Esophagus muscularis mucosa (tissue), 4 donors: ENCODE measurements around the gene ANKS1B. TPM values are rescaled to one million over a fixed set of nuclear protein-coding genes. Genes with fewer than 3 reads are reported as not detected.

Experiments used
- DNase-seq: peaks from one replicate; pipeline ENCODE4 v3.0.0-alpha.2; 2017; ENCODE audit errors: extremely low spot score
- H3K27ac ChIP-seq, 4 donors: fragments of 200-600 bp; sonication (generic); replicated peaks in 1 of 4; 1 replicate in 3 of 4; 2 replicates in 1 of 4; pipeline ENCODE4 v1.5.1; 2016 to 2019; ENCODE audit warnings: mild to moderate bottlenecking in 1 of 4
- H3K27me3 ChIP-seq, 4 donors: fragments of 200-600 bp; sonication (generic); one replicate each; pipeline versions ENCODE4 v1.5.1 to v1.6.0; 2016 to 2019
- H3K36me3 ChIP-seq, 4 donors: fragments of 200-600 bp; sonication (generic); one replicate each; pipeline ENCODE4 v1.5.1; 2016 to 2019
- H3K4me1 ChIP-seq, 4 donors: fragments of 200-600 bp; sonication (generic); one replicate each; pipeline ENCODE4 v1.5.1; 2016 to 2019
- H3K4me3 ChIP-seq, 4 donors: fragments of 200-600 bp; sonication (generic); 1 replicate in 2 of 4; 2 replicates in 2 of 4; pipeline ENCODE4 v1.5.1; 2016 to 2019; ENCODE audit warnings: mild to moderate bottlenecking in 4 of 4, moderate library complexity in 1 of 4
- H3K9me3 ChIP-seq, 4 donors: fragments of 200-600 bp; sonication (generic); 1 replicate in 3 of 4; 2 replicates in 1 of 4; pipeline ENCODE4 v1.5.1; 2016 to 2019
- CTCF ChIP-seq, 3 experiments: fragments of 200-600 bp in 2 of 3; fragments of 450-650 bp in 1 of 3; sonication (generic) in 2 of 3; IDR thresholded peaks; one replicate each; pipeline ENCODE4 v1.5.1; 2017 to 2019; ENCODE audit warnings: antibody characterized with exemption in 3 of 3, mild to moderate bottlenecking in 2 of 3, moderate library complexity in 1 of 3
- EP300 ChIP-seq: sonication (generic); formaldehyde crosslinking; IDR thresholded peaks from one replicate; pipeline ENCODE4 v1.6.1; 2017; ENCODE audit warnings: antibody characterized with exemption
- POLR2A ChIP-seq: fragments of 450-650 bp; IDR thresholded peaks from one replicate; pipeline ENCODE4 v1.6.1; 2017; ENCODE audit warnings: antibody characterized with exemption, moderate library complexity, mild to moderate bottlenecking, low read depth
- POLR2AphosphoS5 ChIP-seq, 2 donors: sonication (generic); formaldehyde crosslinking; IDR thresholded peaks; one replicate each; pipeline ENCODE4 v1.6.1; 2017; ENCODE audit warnings: antibody characterized with exemption in 2 of 2
- WGBS: methylation state at CpG from one replicate; pipeline ENCODE4 v1.1.5; 2018; 5-methylcytosine and 5-hydroxymethylcytosine counted together
- intact Hi-C: fragments of 100-400 bp; cut with DNase I; formaldehyde crosslinking; loops from one replicate; pipeline ENCODE4 v1.15.1; 2023
- total RNA-seq, 4 donors: library from RNA; depleted of rRNA; stranded (reverse); fragments of >200 nt; gene quantifications; one replicate each; pipeline versions ENCODE4 v1.1.0 to v1.2.1, GENCODE V29; 2016

ANKS1B gene
- total RNA-seq, 4 donors from 2014 or later: 20.4 to 28.7 (median 21.6) TPM

DNA sequence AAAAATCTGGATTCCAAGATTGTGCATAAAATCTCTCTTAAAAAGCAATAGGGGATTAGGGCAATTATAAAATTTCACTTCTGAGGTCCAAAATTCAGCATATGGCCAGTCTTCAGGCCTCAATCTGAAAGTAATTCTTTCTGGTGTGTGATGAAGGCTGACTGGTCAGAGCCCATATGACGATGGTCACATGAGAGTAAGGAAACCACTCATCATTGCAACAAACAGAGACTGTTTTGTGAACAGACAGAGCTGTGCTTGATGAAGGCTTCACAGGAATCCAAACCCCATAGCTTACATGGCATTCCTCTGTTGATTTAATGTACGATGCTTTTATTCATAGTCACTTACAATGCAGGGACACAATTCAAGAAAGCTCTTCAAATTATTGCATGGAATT lies 1101.5 kb downstream of the ANKS1B start:
- no peak for DNase-seq
- TF ChIP-seq POLR2AphosphoS5 (IDR thresholded peaks at IDR 0.05): no peak
- TF ChIP-seq EP300: no peak
- no peak for TF ChIP-seq POLR2A
- no peak for TF ChIP-seq CTCF (IDR thresholded peaks at IDR 0.05)
- H3K4me1 ChIP-seq: no peaks in the 10 kb centered on the region
- no peaks in the 10 kb centered on the region for H3K36me3 ChIP-seq
- intact Hi-C loops: no loop called here
- no peak overlapping the region for H3K27ac ChIP-seq
- no peaks in the 10 kb centered on the region for H3K27me3 ChIP-seq
- no peaks in the 10 kb centered on the region for H3K9me3 ChIP-seq
- no peak overlapping the region for H3K4me3 ChIP-seq
- 63% methylated on average over 2 of the region's 2 CpGs for WGBS

DNA sequence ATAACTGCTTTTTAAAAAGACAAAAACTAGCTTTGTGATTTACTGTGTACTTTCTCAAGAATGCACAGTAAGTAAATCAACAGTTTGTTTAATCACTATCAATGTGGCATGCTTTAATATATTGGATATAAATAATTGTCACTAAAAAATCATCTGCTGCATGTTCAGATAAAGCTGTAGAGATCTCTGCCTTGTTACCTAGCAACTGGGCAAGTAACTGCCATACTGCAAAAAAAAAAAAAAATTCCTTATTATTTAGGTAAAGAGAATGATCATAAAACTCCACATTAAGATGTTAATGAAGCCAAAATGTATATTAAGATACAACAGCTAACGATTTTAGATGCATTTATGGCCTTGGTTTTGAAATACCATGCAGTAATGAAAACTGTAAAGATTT lies 1102.2 kb downstream of the ANKS1B start:
- WGBS: 89% methylated on average over 1 of the region's 1 CpG

DNA sequence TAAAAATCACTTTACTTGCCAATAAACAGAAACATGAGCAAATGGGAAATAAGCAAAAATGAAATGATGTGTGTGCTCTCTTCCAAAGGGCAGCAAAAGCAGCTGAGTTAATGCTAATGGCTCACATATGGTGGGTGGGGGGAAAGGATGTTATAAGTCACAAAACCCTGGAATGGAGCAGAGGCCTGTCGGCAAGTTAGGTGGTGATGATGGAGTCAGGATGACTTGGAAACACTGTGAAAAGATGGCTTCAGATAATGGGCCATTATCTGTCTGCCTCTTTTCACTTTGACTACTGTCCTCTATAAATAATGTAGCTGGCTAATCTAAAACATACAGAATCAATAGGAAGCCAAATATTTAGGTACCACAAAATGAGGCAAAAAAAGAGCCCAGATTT lies 1111.0 kb downstream of the ANKS1B start:
- no peaks in the 10 kb centered on the region for H3K27me3 ChIP-seq
- intact Hi-C loops: no loop called here
- H3K36me3 ChIP-seq: no peaks in the 10 kb centered on the region
- no peak for DNase-seq
- no peaks in the 10 kb centered on the region for H3K4me1 ChIP-seq
- 59% methylated on average over 1 of the region's 1 CpG for WGBS
- TF ChIP-seq POLR2AphosphoS5 (IDR thresholded peaks at IDR 0.05) (no peak), CTCF (IDR thresholded peaks at IDR 0.05) (no peak), EP300 (no peak), POLR2A (no peak)
- no peak overlapping the region for H3K27ac ChIP-seq
- no peaks in the 10 kb centered on the region for H3K9me3 ChIP-seq
- no peak overlapping the region for H3K4me3 ChIP-seq

More for the DNA sequence above, 1102.2 kb downstream of the ANKS1B start:
- no peak for DNase-seq
- Histone ChIP-seq H3K27ac (no peak overlapping the region), H3K27me3 (no peaks in the 10 kb centered on the region), H3K4me3 (no peak overlapping the region), H3K4me1 (no peaks in the 10 kb centered on the region), H3K9me3 (no peaks in the 10 kb centered on the region), H3K36me3 (no peaks in the 10 kb centered on the region)
- intact Hi-C loops: no loop called here
- TF ChIP-seq POLR2A (no peak), POLR2AphosphoS5 (IDR thresholded peaks at IDR 0.05) (no peak), EP300 (no peak), CTCF (IDR thresholded peaks at IDR 0.05) (no peak)

GRCh38 chr12:98870504-98870903 lies 1114.2 kb downstream of the ANKS1B start:
- Histone ChIP-seq H3K27me3 (no peaks in the 10 kb centered on the region), H3K9me3 (no peaks in the 10 kb centered on the region), H3K4me3 (no peak overlapping the region), H3K36me3 (no peaks in the 10 kb centered on the region), H3K4me1 (no peaks in the 10 kb centered on the region), H3K27ac (no peak overlapping the region)
- DNase-seq: no peak
- TF ChIP-seq CTCF (IDR thresholded peaks at IDR 0.05) (no peak), POLR2A (no peak), EP300 (no peak), POLR2AphosphoS5 (IDR thresholded peaks at IDR 0.05) (no peak)
- 90% methylated on average over 6 of the region's 6 CpGs for WGBS
- intact Hi-C loops: no loop called here

GRCh38 chr12:98869886-98870503 lies 1114.7 kb downstream of the ANKS1B start:
- H3K9me3 ChIP-seq: no peaks in the 10 kb centered on the region
- intact Hi-C loops: no loop called here
- TF ChIP-seq EP300 (no peak), POLR2A (no peak)
- H3K4me1 ChIP-seq: no peaks in the 10 kb centered on the region
- no peak overlapping the region for H3K27ac ChIP-seq
- 83% methylated on average over 2 of the region's 2 CpGs for WGBS
- no peak for DNase-seq
- no peaks in the 10 kb centered on the region for H3K27me3 ChIP-seq
- no peak overlapping the region for H3K4me3 ChIP-seq
- no peaks in the 10 kb centered on the region for H3K36me3 ChIP-seq
